ENCODE results near the gene RPS18. TPM values are rescaled to one million over a fixed set of nuclear protein-coding genes. Genes with fewer than 3 reads are reported as not detected.
"Not testable (repeated sequence)": the region's sequence is repeated elsewhere in the genome, so short reads cannot be mapped to it uniquely, and the experiment has no call there.

RPS18 gene
- total and polyA plus RNA-seq, 9 of the 15 experiments (the other 6 are each of a cell fraction or from before 2014, with no cell fraction given): 5,023 to 17,516 (median 8,131) TPM

DNA sequence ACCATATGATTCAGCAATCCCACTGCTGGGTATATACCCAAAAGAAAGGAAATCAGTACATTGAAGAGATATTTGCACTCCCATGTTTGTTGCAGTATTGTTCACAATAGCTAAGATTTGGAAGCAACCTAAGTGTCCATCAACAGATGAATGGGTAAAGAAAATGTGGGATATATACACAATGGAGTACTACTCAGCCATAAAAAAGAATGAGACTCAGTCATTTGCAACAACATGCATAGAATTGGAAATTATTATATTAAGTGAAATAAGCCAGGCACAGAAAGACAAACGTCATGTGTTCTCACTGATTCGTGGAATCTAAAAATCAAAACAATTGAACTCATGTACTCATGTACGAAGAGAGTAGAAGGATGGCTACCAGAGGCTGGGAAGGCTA is 9.4 kb upstream of the RPS18 start:
- H3K27ac ChIP-seq (ENCODE audit: extremely low read depth, low read depth, low read length); ATAC-seq; DNase-seq (ENCODE audit: extremely low read depth in 1 of 4, low spot score in 3 of 4); H3K9me1 ChIP-seq (ENCODE audit: control insufficient read depth, insufficient read depth, low read length); BruUV-seq (replicated peaks); H3K4me3 ChIP-seq; H4K20me1 ChIP-seq (replicated peaks; ENCODE audit: control insufficient read depth, insufficient read depth, low read length); H3K79me2 ChIP-seq (ENCODE audit: control insufficient read depth, insufficient read depth, low read length); CTCF ChIA-PET (ENCODE audit: low intra/inter-chr PET ratio); H3K27me3 ChIP-seq (ENCODE audit: control insufficient read depth in 2 of 2, insufficient read depth in 2 of 2, low read length in 2 of 2); in situ Hi-C loops (cut with MboI); H3K9ac ChIP-seq (ENCODE audit: insufficient read depth in 1 of 2, low read depth in 2 of 2, low read length in 2 of 2); H3K4me1 ChIP-seq (replicated peaks in 1 of 2; ENCODE audit: control insufficient read depth in 2 of 2, insufficient read depth in 2 of 2, low read length in 2 of 2); H2AFZ ChIP-seq (ENCODE audit: low read depth, low read length); H3K4me2 ChIP-seq (ENCODE audit: insufficient read depth, low read length); intact Hi-C loops (cut with micrococcal nuclease); FAIRE-seq; H3K9me3 ChIP-seq (replicated peaks; ENCODE audit: control insufficient read depth, insufficient read depth, low read depth, low read length): not testable (repeated sequence)
- TF ChIP-seq RBM25 (IDR thresholded peaks at IDR 0.05; ENCODE audit: low read depth, low read length, severe bottlenecking) (peak; percentile 32), ZNF146 (CRISPR knock-in tag; IDR thresholded peaks at IDR 0.05; ENCODE audit: unreplicated experiment) (peak; percentile 78)
- WGBS (ENCODE audit: insufficient coverage, low coverage, missing lambda C conversion rate): 65% methylated on average over 3 of the region's 3 CpGs
- H3K36me3 ChIP-seq (ENCODE audit: control insufficient read depth, insufficient read depth, low read length): peaks cover 79% of the 10 kb centered on the region
- POLR2A ChIA-PET: interaction anchor here (0.6 to 5.2 kb wide), 3 partner anchors 9 to 291 kb away, joined by 3 to 35 read pairs (median 30); partner anchors contain the start of genes RPS18 and VPS52

DNA sequence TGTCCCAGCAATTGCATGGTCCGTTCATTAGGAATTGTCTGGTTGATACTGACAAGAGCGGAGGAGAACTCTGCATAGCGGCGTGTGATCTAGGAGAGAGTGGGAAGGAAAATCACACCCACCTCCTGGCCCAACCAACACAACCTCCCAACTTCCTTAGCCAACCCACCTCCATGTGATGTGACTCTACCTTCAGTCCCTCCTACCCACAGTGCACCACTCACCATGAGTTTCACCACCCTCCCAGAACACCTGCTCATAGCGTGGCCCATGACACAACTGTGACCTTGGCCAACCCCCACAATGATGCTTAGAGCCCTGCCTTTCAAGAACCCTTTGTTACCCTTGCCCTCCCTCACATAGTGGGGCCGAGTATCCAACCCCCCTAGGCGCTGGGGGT is 7.9 kb upstream of the RPS18 start:
- ChIA-PET CTCF (ENCODE audit: low intra/inter-chr PET ratio) (no interaction called here), POLR2A (interaction anchor here (0.9 to 5.2 kb wide), 4 partner anchors 7 to 13 kb away, joined by 5 to 35 read pairs (median 22); partner anchors contain the start of genes B3GALT4, RPS18 and VPS52)
- Histone ChIP-seq H3K9me1 (ENCODE audit: control insufficient read depth, insufficient read depth, low read length) (no peaks in the 10 kb centered on the region), H2AFZ (ENCODE audit: low read depth, low read length) (no peak overlapping the region), H3K9me3 (replicated peaks; ENCODE audit: control insufficient read depth, insufficient read depth, low read depth, low read length) (no peaks in the 10 kb centered on the region), H3K36me3 (ENCODE audit: control insufficient read depth, insufficient read depth, low read length) (peaks cover 86% of the 10 kb centered on the region), H4K20me1 (replicated peaks; ENCODE audit: control insufficient read depth, insufficient read depth, low read length) (no peaks in the 10 kb centered on the region), H3K4me2 (ENCODE audit: insufficient read depth, low read length) (no peak overlapping the region), H3K4me1 (replicated peaks in 1 of 2; ENCODE audit: control insufficient read depth in 2 of 2, insufficient read depth in 2 of 2, low read length in 2 of 2) (no peaks in the 10 kb centered on the region; a peak in 1 of 5 replicates), H3K79me2 (ENCODE audit: control insufficient read depth, insufficient read depth, low read length) (no peaks in the 10 kb centered on the region; the same call in 2 of the 3 replicates), H3K27ac (ENCODE audit: extremely low read depth, low read depth, low read length) (no peak overlapping the region), H3K27me3 (ENCODE audit: control insufficient read depth in 2 of 2, insufficient read depth in 2 of 2, low read length in 2 of 2) (no peaks in the 10 kb centered on the region), H3K4me3 (no peak overlapping the region), H3K9ac (ENCODE audit: insufficient read depth in 1 of 2, low read depth in 2 of 2, low read length in 2 of 2) (peak overlapping the region in 1 of 2 experiments; percentile 70; a peak in 2 of 4 replicates)
- no peak for DNase-seq (ENCODE audit: extremely low read depth in 1 of 4, low spot score in 3 of 4)
- intact Hi-C loops (cut with micrococcal nuclease): no loop called here
- BruUV-seq (replicated peaks): no TSS peak
- TF ChIP-seq ZNF398 (CRISPR knock-in tag; IDR thresholded peaks at IDR 0.05) (no peak), NFE2 (IDR thresholded peaks at IDR 0.05; ENCODE audit: low read depth) (no peak), RBFOX2 (IDR thresholded peaks at IDR 0.05; ENCODE audit: low read depth, low read length) (0 out of 2 replicates have a peak, but pooled peaks have one; percentile 16)
- in situ Hi-C loops (cut with MboI): no loop called here
- ATAC-seq: peak; percentile 52
- 94% methylated on average over 7 of the region's 7 CpGs for WGBS (ENCODE audit: insufficient coverage, low coverage, missing lambda C conversion rate)
- no peak for FAIRE-seq

Measured in K562 (cell line).